GM18498 (cell line): ENCODE measurements around the gene TPPP3.

Experiments
- ATAC-seq: cut with Tn5 transposase; IDR thresholded peaks from one replicate; pipeline ENCODE4 v1.9.1; 2021; ENCODE audit warnings: mild to moderate bottlenecking, moderate library complexity; ENCODE audit not compliant: unreplicated experiment

Gene TPPP3

GRCh38 chr16:67350324-67350723 lies 43.0 kb downstream of the TPPP3 start:
- no peak for ATAC-seq

DNA sequence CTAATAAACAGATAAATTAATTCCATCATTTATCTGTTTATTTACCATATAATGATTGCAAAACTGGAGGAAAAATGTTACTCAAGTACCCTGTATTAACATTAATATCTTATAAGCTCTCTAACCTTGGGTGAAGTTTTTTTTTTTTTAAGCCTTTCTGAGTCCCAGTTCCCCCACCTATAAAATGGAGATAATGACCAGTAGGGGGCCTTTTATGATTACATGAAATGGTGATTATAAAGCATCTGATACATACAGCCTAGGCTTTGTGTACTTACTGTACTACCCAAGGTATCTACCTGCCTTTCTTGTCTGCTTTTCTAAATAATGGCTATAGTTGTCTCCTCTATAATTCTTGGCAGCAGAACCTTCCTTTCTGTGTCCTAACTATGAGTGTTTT lies 44.1 kb downstream of the TPPP3 start:
- no peak for ATAC-seq

DNA sequence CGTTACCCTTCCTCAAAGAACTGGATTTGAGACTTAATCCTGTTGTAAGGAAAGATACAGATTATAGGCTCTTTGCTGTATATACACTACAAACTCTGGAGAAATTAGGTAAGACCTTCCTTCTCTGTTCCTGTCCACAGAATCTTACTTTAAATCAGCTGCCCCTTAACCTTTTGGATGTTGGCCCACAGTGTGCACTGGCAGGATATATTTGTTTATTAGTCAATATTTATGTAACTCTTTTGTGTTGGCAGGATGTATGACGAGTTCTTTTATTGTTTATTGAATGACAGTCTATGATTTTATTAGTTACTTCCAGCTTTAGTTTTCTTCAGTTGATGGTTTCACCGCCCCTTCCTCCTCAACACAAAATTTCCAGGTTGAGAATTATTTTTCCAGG lies 47.0 kb downstream of the TPPP3 start:
- no peak for ATAC-seq

DNA sequence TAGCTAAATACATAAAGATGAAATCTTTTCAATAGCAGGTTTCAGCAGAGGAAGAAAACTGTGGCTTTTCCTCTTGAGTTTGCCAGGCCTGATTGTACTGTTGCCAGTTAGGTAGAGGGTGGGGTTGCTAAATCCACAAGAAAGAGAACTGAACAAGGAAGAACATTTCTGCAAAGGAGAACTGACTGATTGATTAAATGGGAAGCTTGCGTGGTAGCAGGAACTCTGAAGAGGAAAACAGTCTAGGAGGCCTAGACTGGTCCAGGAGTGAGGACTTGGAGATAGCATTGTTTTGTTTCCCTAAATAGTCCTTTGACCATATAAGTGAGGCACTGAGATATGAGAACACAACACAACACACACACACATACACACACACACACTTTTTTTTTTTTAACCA lies 47.9 kb downstream of the TPPP3 start:
- no peak for ATAC-seq

DNA sequence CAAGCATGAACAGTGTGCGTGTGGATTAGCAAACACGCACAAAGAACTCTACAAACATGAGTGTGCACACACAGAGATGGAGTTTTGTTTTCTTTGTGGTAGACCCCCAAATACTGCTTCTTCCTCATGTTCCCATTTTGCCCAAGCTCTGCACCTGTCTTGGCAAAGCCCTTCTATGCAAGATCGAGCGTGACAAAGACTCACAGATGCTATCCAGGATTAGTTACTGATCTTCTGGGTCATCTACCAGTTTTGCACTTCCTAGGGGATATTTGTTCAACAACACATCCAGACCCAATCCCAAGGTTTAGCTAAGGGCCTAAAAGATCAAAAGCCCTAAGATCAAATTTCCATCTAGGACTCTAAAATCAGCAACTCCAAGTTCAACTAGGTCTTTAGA lies 50.7 kb downstream of the TPPP3 start:
- no peak for ATAC-seq

GRCh38 chr16:67341250-67341649 lies 52.0 kb downstream of the TPPP3 start:
- no peak for ATAC-seq
